ENCODE results near the gene VSX2. TPM values are rescaled to one million over a fixed set of nuclear protein-coding genes. Genes with fewer than 3 reads are reported as not detected.

VSX2 gene
- total and polyA plus RNA-seq, 7 experiments from 2014 or later, result not detected

DNA sequence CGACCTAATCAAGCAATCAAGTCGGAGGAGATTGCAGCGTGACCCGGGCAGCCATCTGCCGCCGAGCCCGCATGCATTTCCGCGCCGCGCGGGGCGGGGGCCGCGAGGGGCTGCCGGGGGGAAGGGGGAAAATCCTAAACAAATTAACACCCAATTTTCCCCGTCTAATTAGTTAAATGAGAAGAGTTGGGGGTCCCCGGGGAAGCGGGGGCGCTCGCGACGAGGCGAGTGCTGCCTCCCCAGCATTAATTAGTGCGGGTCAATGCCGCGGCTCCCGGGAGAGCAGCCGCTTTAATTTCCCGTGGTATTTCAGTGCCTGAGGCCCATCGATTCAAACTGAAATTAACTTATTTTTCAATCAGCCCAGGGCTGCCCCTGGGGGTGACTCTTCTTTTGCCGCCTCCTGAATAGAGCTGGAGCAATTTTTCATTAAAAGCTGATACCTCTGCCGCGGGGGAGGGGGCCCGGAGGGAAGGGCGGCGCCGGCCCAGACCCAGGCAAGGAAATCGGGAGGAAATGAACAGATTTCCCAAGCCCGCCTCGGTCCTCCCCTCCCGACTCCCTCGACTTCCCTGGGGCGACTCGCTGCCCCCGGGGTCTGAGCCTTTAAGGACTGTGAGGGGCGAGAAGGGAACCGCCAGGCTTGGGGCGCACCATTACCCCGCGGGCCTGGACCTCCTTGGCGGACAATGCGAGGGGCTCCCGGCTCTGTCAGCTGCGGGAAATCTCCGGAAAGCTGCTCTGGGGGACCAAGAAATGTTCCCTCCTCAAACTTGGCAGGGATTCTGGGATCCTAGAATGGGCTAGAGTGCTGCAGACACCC lies 18.9 kb downstream of the VSX2 start:
- ATAC-seq, result no peak
- Histone ChIP-seq H3K27me3 (ENCODE audit: control insufficient read depth in 2 of 2, insufficient read depth in 2 of 2, low read length in 2 of 2) (no peaks in the 10 kb centered on the region), H3K4me1 (ENCODE audit: control insufficient read depth in 2 of 2, insufficient read depth in 2 of 2, low read length in 2 of 2) (peaks cover 0 to 5% of the 10 kb centered on the region in 2 donors), H3K36me3 (ENCODE audit: control insufficient read depth in 2 of 3, insufficient read depth in 3 of 3, low read length in 3 of 3) (peaks cover 0 to 3% (median 0%) of the 10 kb centered on the region in 3 experiments), H3K4me3 (ENCODE audit: low read length) (peak overlapping the region; percentile 64), H3K9me3 (ENCODE audit: control insufficient read depth in 2 of 3, low read length in 3 of 3) (no peaks in the 10 kb centered on the region), H3K27ac (ENCODE audit: low read depth, low read length) (peak overlapping the region; percentile 51)
- H3K4me1 Mint-ChIP-seq, result peaks cover 0 to 7% (median 4%) of the 10 kb centered on the region in 7 donors
- H3K27me3 Mint-ChIP-seq, result peaks cover 0 to 46% (median 0%) of the 10 kb centered on the region in 5 donors
- intact Hi-C loops (cut with micrococcal nuclease), result loop anchor here (1.0 kb wide), 3 partner anchors 44 to 239 kb away; partner anchors contain the start of genes ABCD4 (in 1 of the 2), BBOF1 (in 1 of the 2) and ENTPD5 (in 1 of the 2)
- ChIA-PET CTCF (interaction anchor here (0.6 to 1.4 kb wide), 2 partner anchors 10 to 112 kb away, joined by 3 to 4 read pairs; no protein-coding TSS in a partner anchor), POLR2A (no interaction called here)
- peak overlapping the region in 1 of 9 donors; percentile 67 for H3K27ac Mint-ChIP-seq
- no peak for DNase-seq
- H3K4me3 Mint-ChIP-seq, result peak overlapping the region; percentile 80 to 89 (median 84)
- no peaks in the 10 kb centered on the region for H3K9me3 Mint-ChIP-seq
- H3K36me3 Mint-ChIP-seq, result no peaks in the 10 kb centered on the region

DNA sequence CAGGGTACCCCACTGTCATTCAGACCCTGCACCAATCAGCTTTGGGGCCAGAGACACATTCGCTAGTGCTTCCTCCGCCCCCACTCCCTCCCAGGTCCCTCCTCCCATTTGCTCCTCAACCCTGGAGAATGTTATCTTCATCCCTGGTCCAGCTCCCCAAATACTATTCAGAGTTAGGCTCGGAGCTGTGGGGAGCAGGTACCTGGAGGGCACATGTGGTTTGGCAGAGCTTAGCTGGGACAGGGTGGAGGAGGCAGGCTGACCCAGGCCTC lies 19.5 kb downstream of the VSX2 start:
- H3K27me3 Mint-ChIP-seq, result peaks cover 0 to 47% (median 0%) of the 10 kb centered on the region in 5 donors
- no peak for DNase-seq
- peaks cover 0 to 3% (median 0%) of the 10 kb centered on the region in 3 experiments for H3K36me3 ChIP-seq (ENCODE audit: control insufficient read depth in 2 of 3, insufficient read depth in 3 of 3, low read length in 3 of 3)
- H3K9me3 ChIP-seq (ENCODE audit: control insufficient read depth in 2 of 3, low read length in 3 of 3), result no peaks in the 10 kb centered on the region
- H3K4me1 ChIP-seq (ENCODE audit: control insufficient read depth in 2 of 2, insufficient read depth in 2 of 2, low read length in 2 of 2), result peaks cover 0 to 5% of the 10 kb centered on the region in 2 donors
- no peak overlapping the region for H3K27ac ChIP-seq (ENCODE audit: low read depth, low read length)
- peaks cover 0 to 7% (median 4%) of the 10 kb centered on the region in 7 donors for H3K4me1 Mint-ChIP-seq
- POLR2A ChIA-PET, result no interaction called here
- H3K4me3 Mint-ChIP-seq, result peak overlapping the region in 8 of 10 donors; percentile 25 to 88 (median 84)
- no peaks in the 10 kb centered on the region for H3K36me3 Mint-ChIP-seq
- no peak for ATAC-seq
- no peak overlapping the region for H3K4me3 ChIP-seq (ENCODE audit: low read length)
- intact Hi-C loops (cut with micrococcal nuclease), result no loop called here
- H3K27me3 ChIP-seq (ENCODE audit: control insufficient read depth in 2 of 2, insufficient read depth in 2 of 2, low read length in 2 of 2), result no peaks in the 10 kb centered on the region
- no peaks in the 10 kb centered on the region for H3K9me3 Mint-ChIP-seq
- no peak overlapping the region for H3K27ac Mint-ChIP-seq
- CTCF ChIA-PET, result interaction anchor here (1.0 kb wide), 1 partner anchor 44 kb away, joined by 3 read pairs; the partner anchor contains the start of gene ABCD4

DNA sequence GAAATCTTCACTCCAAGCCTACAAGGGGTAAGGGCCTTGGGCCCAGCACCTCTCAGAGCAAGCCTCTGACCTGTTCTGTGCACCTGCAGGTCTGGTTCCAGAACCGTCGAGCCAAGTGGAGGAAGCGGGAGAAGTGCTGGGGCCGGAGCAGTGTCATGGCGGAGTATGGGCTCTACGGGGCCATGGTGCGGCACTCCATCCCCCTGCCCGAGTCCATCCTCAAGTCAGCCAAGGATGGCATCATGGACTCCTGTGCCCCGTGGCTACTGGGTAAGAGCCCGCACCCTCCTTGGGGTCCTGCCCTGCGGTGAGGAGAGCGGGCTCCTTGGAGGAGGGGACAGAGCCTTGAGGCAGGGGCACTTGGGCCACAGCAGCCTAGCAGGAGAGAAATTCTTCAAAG lies 20.3 kb downstream of the VSX2 start:
- no peaks in the 10 kb centered on the region for H3K27me3 ChIP-seq (ENCODE audit: control insufficient read depth in 2 of 2, insufficient read depth in 2 of 2, low read length in 2 of 2)
- Mint-ChIP-seq H3K27ac (no peak overlapping the region), H3K4me3 (peak overlapping the region in 5 of 10 donors; percentile 51 to 87 (median 80)), H3K9me3 (no peaks in the 10 kb centered on the region), H3K27me3 (peaks cover 0 to 41% (median 0%) of the 10 kb centered on the region in 5 donors), H3K4me1 (peaks cover 0 to 7% (median 4%) of the 10 kb centered on the region in 7 donors), H3K36me3 (no peaks in the 10 kb centered on the region)
- intact Hi-C loops (cut with micrococcal nuclease), result no loop called here
- DNase-seq, result no peak
- peaks cover 0 to 3% (median 0%) of the 10 kb centered on the region in 3 experiments for H3K36me3 ChIP-seq (ENCODE audit: control insufficient read depth in 2 of 3, insufficient read depth in 3 of 3, low read length in 3 of 3)
- no peak for ATAC-seq
- no peak overlapping the region for H3K27ac ChIP-seq (ENCODE audit: low read depth, low read length)
- ChIA-PET POLR2A (no interaction called here), CTCF (interaction anchor here (1.0 kb wide), 1 partner anchor 43 kb away, joined by 3 read pairs; the partner anchor contains the start of gene ABCD4)
- H3K9me3 ChIP-seq (ENCODE audit: control insufficient read depth in 2 of 3, low read length in 3 of 3), result no peaks in the 10 kb centered on the region
- no peak overlapping the region for H3K4me3 ChIP-seq (ENCODE audit: low read length)
- peaks cover 0 to 5% of the 10 kb centered on the region in 2 donors for H3K4me1 ChIP-seq (ENCODE audit: control insufficient read depth in 2 of 2, insufficient read depth in 2 of 2, low read length in 2 of 2)

DNA sequence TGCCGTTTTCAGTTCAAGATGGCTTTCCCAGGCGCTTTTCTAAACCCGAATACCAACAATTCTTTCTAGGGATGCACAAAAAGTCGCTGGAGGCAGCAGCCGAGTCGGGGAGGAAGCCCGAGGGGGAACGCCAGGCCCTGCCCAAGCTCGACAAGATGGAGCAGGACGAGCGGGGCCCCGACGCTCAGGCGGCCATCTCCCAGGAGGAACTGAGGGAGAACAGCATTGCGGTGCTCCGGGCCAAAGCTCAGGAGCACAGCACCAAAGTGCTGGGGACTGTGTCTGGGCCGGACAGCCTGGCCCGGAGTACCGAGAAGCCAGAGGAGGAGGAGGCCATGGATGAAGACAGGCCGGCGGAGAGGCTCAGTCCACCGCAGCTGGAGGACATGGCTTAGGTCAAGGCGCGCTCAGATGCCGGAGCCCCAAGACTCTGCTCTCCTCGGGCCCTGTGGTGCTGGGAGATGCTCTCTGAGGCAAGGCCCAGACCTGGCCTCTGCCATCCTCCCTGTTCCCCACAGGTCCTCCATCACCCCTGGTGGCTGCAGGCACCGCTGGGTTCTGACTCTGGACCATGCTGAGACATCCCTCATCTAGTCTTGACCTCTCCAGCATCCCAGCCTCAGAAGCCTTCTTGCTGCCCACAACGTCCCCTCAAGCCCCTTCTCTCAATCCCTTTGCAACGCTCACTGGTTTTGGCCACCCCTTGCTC lies 21.4 kb downstream of the VSX2 start:
- Histone ChIP-seq H3K4me1 (ENCODE audit: control insufficient read depth in 2 of 2, insufficient read depth in 2 of 2, low read length in 2 of 2) (peaks cover 0 to 5% of the 10 kb centered on the region in 2 donors), H3K9me3 (ENCODE audit: control insufficient read depth in 2 of 3, low read length in 3 of 3) (no peaks in the 10 kb centered on the region), H3K36me3 (ENCODE audit: control insufficient read depth in 2 of 3, insufficient read depth in 3 of 3, low read length in 3 of 3) (peaks cover 0 to 3% (median 0%) of the 10 kb centered on the region in 3 experiments), H3K27ac (ENCODE audit: low read depth, low read length) (no peak overlapping the region), H3K27me3 (ENCODE audit: control insufficient read depth in 2 of 2, insufficient read depth in 2 of 2, low read length in 2 of 2) (no peaks in the 10 kb centered on the region), H3K4me3 (ENCODE audit: low read length) (no peak overlapping the region)
- peaks cover 0 to 34% (median 0%) of the 10 kb centered on the region in 5 donors for H3K27me3 Mint-ChIP-seq
- no peaks in the 10 kb centered on the region for H3K9me3 Mint-ChIP-seq
- ChIA-PET CTCF (interaction anchor here (0.6 kb wide), 1 partner anchor 17 kb away, joined by 3 read pairs; no protein-coding TSS in a partner anchor), POLR2A (no interaction called here)
- peaks cover 0 to 7% (median 4%) of the 10 kb centered on the region in 7 donors for H3K4me1 Mint-ChIP-seq
- H3K36me3 Mint-ChIP-seq, result no peaks in the 10 kb centered on the region
- DNase-seq, result no peak
- ATAC-seq, result no peak
- H3K4me3 Mint-ChIP-seq, result peak overlapping the region in 2 of 10 donors; percentile 21 to 51
- intact Hi-C loops (cut with micrococcal nuclease), result no loop called here
- H3K27ac Mint-ChIP-seq, result no peak overlapping the region

DNA sequence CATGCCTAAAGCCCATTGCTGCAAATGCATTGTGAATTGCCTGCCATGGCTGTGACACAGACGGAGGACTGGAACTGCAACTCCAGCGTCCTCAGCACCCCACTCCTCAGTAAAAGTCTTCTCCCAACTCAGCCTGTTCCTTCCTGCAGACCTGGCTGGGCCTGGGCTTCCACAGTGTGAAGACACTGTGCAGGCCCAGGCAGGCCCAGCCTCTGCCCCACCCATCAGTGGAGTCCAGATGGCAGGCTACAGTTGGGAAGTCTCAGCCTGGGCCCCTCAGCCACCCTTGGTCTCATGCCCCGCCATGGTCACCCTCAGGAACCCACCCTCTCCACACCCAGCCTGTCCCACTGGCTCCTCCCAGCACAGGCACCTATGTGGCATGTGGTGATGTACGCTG lies 22.0 kb downstream of the VSX2 start:
- no peak for ATAC-seq
- no peak for DNase-seq
- CTCF ChIA-PET, result interaction anchor here (0.6 kb wide), 1 partner anchor 16 kb away, joined by 3 read pairs; no protein-coding TSS in a partner anchor

GRCh38 chr14:74262076-74262475 lies 22.8 kb downstream of the VSX2 start:
- Mint-ChIP-seq H3K4me3 (no peak overlapping the region), H3K36me3 (no peaks in the 10 kb centered on the region), H3K27me3 (peaks cover 0 to 30% (median 0%) of the 10 kb centered on the region in 5 donors), H3K27ac (no peak overlapping the region), H3K9me3 (no peaks in the 10 kb centered on the region), H3K4me1 (peaks cover 0 to 3% (median under 1%) of the 10 kb centered on the region in 7 donors)
- ChIA-PET CTCF (interaction anchor here (0.8 kb wide), 1 partner anchor 8 kb away, joined by 3 read pairs; no protein-coding TSS in a partner anchor), POLR2A (no interaction called here)
- no peak overlapping the region for H3K4me3 ChIP-seq (ENCODE audit: low read length)
- intact Hi-C loops (cut with micrococcal nuclease), result no loop called here
- H3K27ac ChIP-seq (ENCODE audit: low read depth, low read length), result no peak overlapping the region
- ATAC-seq, result no peak
- H3K27me3 ChIP-seq (ENCODE audit: control insufficient read depth in 2 of 2, insufficient read depth in 2 of 2, low read length in 2 of 2), result no peaks in the 10 kb centered on the region
- no peak for DNase-seq
- no peaks in the 10 kb centered on the region for H3K9me3 ChIP-seq (ENCODE audit: control insufficient read depth in 2 of 3, low read length in 3 of 3)
- peaks cover 0 to 3% (median 0%) of the 10 kb centered on the region in 3 experiments for H3K36me3 ChIP-seq (ENCODE audit: control insufficient read depth in 2 of 3, insufficient read depth in 3 of 3, low read length in 3 of 3)
- H3K4me1 ChIP-seq (ENCODE audit: control insufficient read depth in 2 of 2, insufficient read depth in 2 of 2, low read length in 2 of 2), result peaks cover 0 to 3% of the 10 kb centered on the region in 2 donors

More for the DNA sequence above, 22.0 kb downstream of the VSX2 start:
- no peaks in the 10 kb centered on the region for H3K9me3 Mint-ChIP-seq
- Histone ChIP-seq H3K9me3 (ENCODE audit: control insufficient read depth in 2 of 3, low read length in 3 of 3) (no peaks in the 10 kb centered on the region), H3K27me3 (ENCODE audit: control insufficient read depth in 2 of 2, insufficient read depth in 2 of 2, low read length in 2 of 2) (no peaks in the 10 kb centered on the region), H3K36me3 (ENCODE audit: control insufficient read depth in 2 of 3, insufficient read depth in 3 of 3, low read length in 3 of 3) (peaks cover 0 to 3% (median 0%) of the 10 kb centered on the region in 3 experiments), H3K4me3 (ENCODE audit: low read length) (no peak overlapping the region), H3K4me1 (ENCODE audit: control insufficient read depth in 2 of 2, insufficient read depth in 2 of 2, low read length in 2 of 2) (peaks cover 0 to 5% of the 10 kb centered on the region in 2 donors), H3K27ac (ENCODE audit: low read depth, low read length) (no peak overlapping the region)
- intact Hi-C loops (cut with micrococcal nuclease), result no loop called here
- H3K27ac Mint-ChIP-seq, result no peak overlapping the region
- H3K4me1 Mint-ChIP-seq, result peaks cover 0 to 7% (median 4%) of the 10 kb centered on the region in 7 donors
- H3K27me3 Mint-ChIP-seq, result peaks cover 0 to 34% (median 0%) of the 10 kb centered on the region in 5 donors
- POLR2A ChIA-PET, result no interaction called here
- no peaks in the 10 kb centered on the region for H3K36me3 Mint-ChIP-seq
- no peak overlapping the region for H3K4me3 Mint-ChIP-seq
